GM12872 (cell line): ENCODE measurements around the gene SNX33.

Experiments
- CTCF ChIP-seq: IDR thresholded peaks from 3 replicates; pipeline ENCODE4 v1.5.1; 2011; ENCODE audit warnings: low read depth, mild to moderate bottlenecking, low read length, moderate library complexity; ENCODE audit not compliant: insufficient read depth

The SNX33 gene

GRCh38 chr15:75669191-75669878 is 21.6 kb downstream of the SNX33 start:
- no peak for TF ChIP-seq CTCF

DNA sequence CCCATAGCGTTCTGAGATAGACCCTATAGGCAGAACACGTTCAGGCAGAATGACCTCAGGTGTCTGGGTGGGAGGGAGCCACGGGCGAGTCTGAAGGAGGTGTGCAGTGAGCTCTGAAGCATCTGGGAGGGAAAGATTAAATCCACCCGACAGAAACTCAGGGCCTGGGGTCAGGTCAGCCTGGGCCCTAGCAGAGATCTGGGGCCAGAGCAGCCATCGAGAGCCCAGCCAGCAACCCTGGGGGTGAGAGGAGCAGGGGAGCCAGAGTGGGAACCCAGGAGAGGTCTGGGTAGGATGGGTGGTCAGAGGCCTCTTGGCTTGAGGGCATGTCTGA is 22.1 kb downstream of the SNX33 start:
- TF ChIP-seq CTCF, result no peak

- TF ChIP-seq CTCF, result no peak
Measured at GRCh38 chr15:75671730-75672602, 24.3 kb downstream of the SNX33 start.

GRCh38 chr15:75672646-75673425 is 25.1 kb downstream of the SNX33 start:
- TF ChIP-seq CTCF, result no peak

- TF ChIP-seq CTCF, result no peak
Measured at GRCh38 chr15:75673426-75674235, 25.9 kb downstream of the SNX33 start.

DNA sequence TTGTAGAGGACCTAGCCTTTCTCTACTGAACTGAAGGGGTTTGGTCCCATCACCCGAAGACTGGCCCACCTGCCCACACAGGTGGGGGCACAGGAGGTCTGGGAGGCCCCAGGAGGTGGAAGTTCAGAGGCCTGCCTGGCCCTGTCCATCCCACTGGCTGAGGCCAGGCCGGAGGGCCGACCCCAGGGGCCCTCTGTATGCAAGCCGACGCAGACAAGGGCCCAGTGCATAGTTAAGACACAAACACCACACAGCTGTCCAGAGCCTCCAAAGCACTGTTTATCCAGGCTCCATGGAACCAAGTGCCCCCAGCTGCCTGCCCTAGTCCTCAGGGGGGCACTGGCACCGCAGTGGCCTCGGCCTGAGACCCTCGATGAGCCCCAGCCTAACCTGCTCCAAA is 26.7 kb downstream of the SNX33 start:
- TF ChIP-seq CTCF, result no peak
